ENCODE data around the gene DOK7.

DNA sequence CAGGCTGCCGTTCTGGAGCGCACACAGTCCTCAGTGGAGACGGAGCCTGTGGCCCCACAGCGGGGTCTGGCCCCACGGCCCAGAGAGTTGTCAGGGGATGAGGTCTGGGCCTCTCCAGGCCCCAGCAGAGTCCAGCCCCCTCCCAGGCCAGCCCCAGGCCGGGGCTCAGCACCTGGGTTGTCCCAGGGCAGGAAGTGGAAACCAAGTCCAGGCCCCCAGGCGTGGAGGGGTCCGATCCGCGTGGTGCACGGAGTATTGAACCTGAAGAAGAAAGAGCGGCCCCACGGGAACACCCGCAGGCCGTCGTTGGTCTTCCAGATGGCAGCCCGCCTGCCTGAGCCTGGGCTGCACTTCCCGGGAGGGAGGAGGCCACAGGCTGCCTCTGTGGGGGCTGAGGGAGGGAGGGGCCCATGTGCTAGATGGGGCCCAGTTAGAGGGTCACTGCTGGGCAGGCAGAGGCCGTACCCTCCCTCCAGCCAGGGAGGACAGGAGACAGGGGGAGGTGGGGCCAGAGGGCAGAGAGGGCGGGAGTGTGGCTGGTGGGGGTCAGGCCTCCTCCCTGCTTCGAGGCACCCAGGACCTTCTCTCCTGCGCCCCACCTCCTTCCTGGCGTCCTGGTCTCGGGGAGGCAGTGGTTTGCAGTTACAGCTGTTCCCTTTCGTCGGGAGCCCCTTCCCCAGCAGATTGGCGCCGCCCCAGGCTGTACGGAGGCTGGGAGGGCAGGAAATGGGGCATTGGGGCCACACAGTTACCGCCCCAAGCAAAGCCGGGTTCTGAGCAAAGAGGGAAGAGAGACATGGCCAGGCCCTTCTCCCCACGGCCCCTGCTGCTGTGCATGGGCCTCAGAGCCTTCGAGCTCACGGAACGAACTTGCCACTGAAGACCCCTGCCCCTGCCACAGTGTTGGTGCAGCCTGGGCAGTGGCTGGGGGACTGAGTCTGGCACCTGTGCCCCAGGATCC is 13.3 kb upstream of the DOK7 start:
- no peak for TF ChIP-seq CTCF (IDR thresholded peaks at IDR 0.05)
- TF ChIP-seq POLR2AphosphoS5 (IDR thresholded peaks at IDR 0.05) = no peak
- no peak for TF ChIP-seq EP300 (IDR thresholded peaks at IDR 0.05)
- TF ChIP-seq POLR2A (IDR thresholded peaks at IDR 0.05) = no peak
